Left colon (tissue), 2 donors: ENCODE results near the gene VWCE. TPM values are rescaled to one million over a fixed set of nuclear protein-coding genes. Genes with fewer than 3 reads are reported as not detected.
"Not testable (repeated sequence)": the region's sequence is repeated elsewhere in the genome, so short reads cannot be mapped to it uniquely, and the experiment has no call there.

Source experiments
- ATAC-seq: fragments of 200-7000 bp; cut with Tn5 transposase; one replicate; pipeline ENCODE4 v1.9.1; 2020; ENCODE audit warnings: mild to moderate bottlenecking, moderate library complexity
- DNase-seq, 2 donors: peaks; one replicate each; pipeline ENCODE4 v3.0.0-alpha.2; 2020
- intact Hi-C, 2 donors: fragments of 100-400 bp; cut with DNase I in 1 of 2; cut with micrococcal nuclease in 1 of 2; formaldehyde crosslinking; loops; one replicate each; pipeline versions ENCODE4 v1.11.2 to v1.14.0; 2022; cut with DNase I, micrococcal nuclease
- total RNA-seq, 2 donors: library from RNA; stranded (reverse); fragmentation: NEBNext Ultra II Directional; extraction: Animal tissue kit (Norgen Biotek cat#: 25700); gene quantifications; one replicate each; pipeline ENCODE4 v1.2.1, GENCODE V29; 2021
- donor health status: DM: no; HTN: no; CAD: no.
- donor health status: DM: yes; HTN: yes; CAD: no.

Gene VWCE
- total RNA-seq, 2 donors from 2014 or later: 0.36 to 0.76 TPM

DNA sequence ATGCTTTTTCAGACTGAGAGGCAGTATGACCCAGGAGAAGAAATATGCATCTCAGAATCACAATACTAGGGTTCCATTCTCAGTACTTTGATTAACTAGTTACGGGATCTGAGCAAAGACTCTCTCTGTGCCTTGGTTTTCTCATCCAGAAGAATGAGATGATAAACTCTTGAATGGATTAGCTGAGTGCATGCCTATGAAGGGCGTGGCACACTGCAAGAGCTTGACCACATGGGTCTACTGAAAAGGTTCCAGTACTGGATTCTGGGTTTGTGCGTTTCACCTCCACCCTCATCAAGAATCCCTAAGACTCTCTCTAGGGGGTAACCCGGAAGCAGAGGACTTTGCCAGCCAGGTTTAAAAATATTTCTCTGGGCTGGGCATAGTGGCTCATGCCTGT lies 28.5 kb downstream of the VWCE start:
- intact Hi-C loops: no loop called here
- ATAC-seq (no peak), DNase-seq (no peak)

DNA sequence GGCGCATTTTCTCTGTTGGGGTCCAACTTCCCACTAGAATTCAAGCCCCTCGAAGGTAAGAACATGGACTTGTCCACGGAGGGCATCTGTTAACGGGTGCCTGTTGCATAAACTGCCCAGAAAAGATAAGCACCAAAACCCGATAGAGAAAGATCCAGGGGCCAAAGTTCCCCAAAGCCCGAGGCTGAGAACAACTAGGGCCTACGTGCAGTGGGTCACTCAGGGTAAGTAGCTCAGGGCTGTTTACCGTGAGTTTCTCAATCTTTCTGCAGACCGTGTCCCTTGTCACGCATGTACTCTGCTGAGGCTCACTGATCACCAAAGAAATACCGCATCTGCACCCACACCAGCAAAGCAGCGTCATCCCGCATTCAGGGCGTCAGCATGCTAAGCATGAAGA lies 29.8 kb downstream of the VWCE start:
- DNase-seq (no peak), ATAC-seq (no peak)
- intact Hi-C loops: no loop called here

DNA sequence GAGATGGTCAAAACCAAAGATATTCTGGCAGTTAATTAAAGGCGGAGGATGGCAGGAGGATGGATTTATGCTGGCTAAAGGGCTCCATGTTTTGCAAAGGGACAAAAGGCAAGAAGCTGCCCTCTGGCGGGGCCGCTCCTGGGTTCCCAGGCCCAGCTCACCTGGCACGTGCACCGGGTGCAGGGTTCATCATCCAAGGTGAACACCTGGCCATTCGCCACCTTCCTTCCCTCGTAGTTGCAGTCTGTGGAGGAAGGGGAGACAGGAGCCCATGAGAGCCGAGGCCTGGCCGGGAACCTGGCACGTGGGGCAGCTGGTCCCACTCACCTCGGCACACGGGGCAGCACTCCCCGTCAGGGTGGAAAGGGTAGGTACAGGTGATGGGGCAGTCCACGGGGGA lies 30.3 kb downstream of the VWCE start:
- no peak for ATAC-seq
- no peak for DNase-seq
- intact Hi-C loops: no loop called here

DNA sequence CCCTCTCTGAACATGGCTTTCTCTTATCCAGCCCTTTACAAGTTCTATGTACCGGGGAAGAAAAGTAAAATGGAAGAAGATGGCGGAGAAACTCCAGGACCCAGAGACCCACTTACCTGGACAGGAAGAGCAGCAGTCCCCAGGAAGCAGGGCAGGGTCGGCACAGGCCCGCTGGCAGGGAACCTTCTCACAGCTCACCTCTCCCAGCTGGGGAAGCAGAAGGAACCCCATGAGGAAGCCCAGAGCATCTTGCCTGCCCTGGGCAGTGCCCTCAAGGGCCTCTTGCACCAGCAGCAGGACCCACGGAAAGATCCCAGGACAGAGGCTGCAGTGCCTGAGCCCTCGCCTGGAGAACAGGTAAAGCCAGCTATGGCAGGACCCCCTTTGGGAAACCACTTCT lies 30.7 kb downstream of the VWCE start:
- intact Hi-C loops: no loop called here
- ATAC-seq (no peak), DNase-seq (no peak)

DNA sequence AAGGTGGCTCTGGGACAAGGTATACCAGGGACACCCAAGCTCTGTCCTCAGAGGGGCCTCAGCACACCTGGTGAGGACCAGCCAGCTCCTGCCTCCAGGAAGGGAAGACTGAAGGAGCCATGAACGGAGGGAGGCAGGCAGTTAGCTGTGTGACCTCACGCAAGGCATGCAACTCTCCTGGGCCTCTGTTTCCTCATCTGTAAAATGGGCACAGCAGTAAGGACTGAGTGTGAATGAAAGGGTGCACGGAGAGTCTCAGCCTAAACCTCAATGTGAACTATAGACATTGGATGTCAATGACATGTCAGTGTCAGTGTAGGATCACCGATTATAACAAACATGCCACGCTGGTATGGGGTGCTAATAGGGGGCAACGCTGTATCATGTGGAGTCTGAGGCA lies 35.8 kb downstream of the VWCE start:
- intact Hi-C loops: loop anchor here in 1 of 2 donors (10.0 kb wide), 1 partner anchor 125 kb away; no protein-coding TSS in a partner anchor
- DNase-seq (no peak), ATAC-seq (no peak)

DNA sequence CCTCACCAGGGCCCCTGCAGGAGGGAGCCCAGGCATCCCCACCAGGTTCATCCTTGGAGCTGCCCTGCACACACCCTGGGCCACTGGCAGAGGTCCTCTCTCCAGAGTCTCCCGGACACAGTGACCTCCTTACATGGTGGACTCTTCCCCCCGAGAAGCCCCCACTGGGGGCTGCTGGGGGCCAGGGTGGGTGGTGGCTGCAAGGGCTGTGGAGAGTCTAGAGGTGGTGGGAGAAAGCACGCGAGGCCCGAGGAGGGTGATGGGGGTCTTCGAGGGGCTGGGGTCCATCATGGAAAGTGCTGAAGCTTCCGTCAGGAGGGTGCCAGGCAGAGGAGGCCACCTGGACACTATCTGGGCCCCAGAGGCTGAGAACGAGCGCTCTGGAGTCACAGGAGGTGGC lies 36.6 kb downstream of the VWCE start:
- intact Hi-C loops: loop anchor here in 1 of 2 donors (10.0 kb wide), 1 partner anchor 126 kb away; no protein-coding TSS in a partner anchor
- ATAC-seq (no peak), DNase-seq (no peak)

DNA sequence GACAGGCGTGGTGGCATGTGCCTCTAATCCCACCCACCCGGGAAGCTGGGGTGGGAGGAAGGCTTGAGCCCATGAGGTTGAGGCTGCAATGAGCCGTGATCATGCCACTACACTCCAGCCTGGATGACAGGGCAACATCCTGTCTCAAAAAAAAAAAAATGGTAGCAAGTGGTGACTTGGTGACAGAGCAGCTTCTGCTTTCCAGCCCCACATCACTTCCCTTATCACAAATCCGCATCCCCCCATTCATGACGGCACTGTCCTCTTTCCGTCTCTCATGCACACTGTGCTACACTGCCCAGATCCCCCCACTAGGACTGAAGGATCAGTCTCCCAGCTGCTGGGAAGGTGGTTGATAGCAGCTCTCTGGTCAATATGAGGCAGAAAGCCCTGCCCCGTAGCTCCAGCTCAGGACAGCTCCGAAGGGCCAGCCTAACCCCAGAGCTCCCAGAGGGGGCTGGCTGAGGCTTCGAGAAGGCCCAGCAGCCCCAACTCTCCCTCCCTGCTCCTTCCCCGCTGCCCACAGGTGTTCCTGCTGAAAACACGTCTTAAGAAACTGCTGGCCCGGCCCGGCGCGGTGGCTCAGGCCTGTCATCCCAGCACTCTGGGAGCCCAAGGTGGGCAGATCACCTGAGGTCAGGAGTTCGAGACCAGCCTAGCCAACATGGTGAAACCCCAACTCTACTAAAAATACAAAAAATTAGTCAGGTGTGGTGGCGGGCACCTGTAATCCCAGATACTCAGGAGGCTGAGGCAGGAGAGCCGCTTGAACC lies 38.2 kb downstream of the VWCE start:
- intact Hi-C loops: loop anchor here in 1 of 2 donors (10.0 kb wide), 1 partner anchor 128 kb away; no protein-coding TSS in a partner anchor
- ATAC-seq (no peak), DNase-seq (no peak)

DNA sequence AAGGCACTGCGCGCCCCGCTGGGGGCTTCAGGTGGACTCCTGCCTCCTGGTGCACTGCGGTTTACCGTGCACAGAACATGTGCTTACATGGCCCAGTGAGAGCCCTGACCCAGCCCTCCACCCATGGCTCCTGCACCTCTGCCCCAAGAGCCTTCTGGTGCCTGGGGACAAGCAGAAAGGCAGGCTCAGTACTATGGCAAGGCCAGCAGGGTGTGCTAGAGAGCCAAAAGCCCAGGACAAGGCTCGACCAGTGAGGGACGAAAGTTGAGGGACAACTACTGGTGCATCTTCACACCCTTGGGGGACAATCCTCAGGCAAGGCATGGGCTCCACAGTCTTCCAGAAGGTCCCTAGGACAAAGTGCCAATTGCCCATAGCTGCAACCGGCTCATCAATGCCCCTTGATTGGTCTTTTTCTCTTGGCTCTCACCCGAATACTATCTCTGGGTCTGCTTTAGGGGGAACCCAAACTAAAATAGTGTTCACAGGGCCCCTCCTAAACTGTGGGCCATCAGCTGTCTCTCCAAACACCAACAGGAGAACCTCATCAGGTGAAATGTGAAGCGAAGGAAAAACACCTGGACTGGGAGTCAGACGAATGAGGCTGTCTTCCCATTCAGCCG lies 40.6 kb downstream of the VWCE start:
- intact Hi-C loops: loop anchor here in 1 of 2 donors (10.0 kb wide), 1 partner anchor 130 kb away; no protein-coding TSS in a partner anchor
- ATAC-seq (peak; percentile 95), DNase-seq (peak; percentile 38 to 57)

DNA sequence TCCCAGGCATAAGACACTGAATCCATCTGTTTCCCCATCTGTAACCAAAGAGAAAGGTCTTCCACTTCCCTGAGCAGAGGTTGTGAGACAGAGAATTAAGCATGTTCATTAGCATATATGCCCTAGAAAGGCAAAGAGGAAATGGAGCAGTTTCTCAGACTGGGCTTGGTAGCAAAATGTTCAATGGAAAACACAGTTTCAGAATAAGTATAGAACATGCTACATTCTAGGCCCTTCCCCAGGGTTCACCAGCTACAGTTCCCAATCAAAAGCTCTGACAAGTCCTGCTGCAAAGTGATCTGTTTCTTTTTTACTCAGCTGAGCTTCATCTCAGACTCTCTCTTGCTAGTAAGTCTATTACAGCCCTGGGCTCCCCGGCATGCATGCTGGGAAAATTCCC lies 42.8 kb downstream of the VWCE start:
- intact Hi-C loops: loop anchor here in 1 of 2 donors (10.0 kb wide), 1 partner anchor 132 kb away; no protein-coding TSS in a partner anchor
- not testable (repeated sequence) for DNase-seq, ATAC-seq

DNA sequence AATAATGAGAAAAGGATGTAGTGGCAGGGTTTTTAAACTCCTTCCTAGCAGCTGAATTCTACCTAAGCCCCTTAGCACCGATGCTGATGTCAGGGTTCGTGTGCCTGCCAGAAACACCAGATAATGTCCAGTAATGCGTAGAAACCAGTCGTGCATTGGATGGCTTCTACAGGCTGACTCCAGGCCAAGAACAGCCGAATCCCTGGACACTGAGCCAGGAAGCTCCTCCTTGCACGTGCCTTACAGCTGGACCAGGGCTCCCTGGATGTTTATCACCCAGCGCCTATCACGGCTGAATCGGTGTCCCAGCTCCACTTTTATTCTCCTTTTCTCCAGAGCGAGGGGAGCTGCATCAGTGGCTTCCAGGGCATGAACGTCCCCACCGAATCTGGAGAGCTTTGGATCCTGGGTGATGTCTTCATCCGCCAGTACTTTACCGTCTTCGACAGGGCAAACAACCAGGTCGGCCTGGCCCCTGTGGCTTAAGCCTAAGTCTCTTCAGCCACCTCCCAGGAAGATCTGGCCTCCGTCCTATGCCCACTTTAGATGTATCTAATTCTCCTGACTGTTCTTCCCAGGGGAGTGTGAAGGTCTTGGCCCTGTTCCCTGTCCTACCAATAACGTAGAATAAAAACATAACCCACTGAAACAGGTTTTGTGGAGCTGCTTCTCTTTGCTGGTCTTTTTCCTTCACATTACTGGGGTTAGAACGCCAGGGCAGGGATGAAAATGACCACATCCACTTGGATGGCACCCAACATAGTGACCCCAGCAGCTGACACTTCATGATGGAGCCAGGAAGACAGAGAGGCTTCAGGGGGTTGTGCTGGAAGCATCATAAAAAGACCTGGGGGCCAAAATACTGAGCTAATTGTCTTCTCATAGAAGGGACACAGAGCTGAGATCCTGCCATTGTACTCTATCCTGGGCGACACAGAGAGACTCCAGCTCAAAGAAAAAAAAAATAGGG lies 44.0 kb downstream of the VWCE start:
- intact Hi-C loops: loop anchor here in 1 of 2 donors (10.0 kb wide), 1 partner anchor 134 kb away; no protein-coding TSS in a partner anchor
- DNase-seq, ATAC-seq: not testable (repeated sequence)

DNA sequence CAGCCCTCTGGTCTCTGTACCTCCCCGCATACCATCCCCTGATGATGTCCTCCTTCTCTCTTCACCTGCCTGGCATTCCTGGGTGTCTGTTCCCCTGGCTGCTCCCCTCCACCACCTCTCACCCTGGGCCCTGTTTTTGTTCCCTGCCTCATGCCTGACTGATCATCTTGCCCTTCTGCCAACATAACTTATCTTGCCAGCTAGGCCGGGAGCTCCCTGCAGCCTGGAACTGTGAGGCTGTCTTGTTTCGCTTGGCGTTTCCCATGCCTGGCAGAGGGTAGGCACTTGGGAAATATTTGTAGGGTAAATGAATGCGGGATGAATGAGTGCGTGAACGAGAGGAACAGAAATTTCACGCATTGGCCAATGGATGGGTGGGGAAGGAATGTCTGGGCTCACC lies 45.9 kb downstream of the VWCE start:
- DNase-seq, intact Hi-C loops, ATAC-seq: not testable (repeated sequence)

DNA sequence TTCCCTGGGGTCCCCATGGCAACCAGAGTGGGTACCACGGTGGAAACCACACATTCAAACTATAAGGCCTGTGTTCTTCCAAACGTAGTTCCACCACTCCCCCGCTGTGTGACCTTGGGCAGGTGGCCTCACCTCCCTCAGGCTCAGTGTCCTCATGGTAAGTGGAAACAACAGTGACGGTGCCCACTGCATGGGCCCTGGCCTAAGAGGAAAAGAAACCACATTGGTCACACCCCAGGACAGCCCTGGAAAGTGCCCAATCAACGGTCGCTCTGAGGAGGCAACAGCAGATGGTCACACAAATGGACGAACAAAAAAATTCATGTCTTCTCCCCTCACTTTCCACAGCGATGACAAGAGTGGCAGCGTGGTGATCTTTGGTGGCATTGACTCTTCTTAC lies 47.0 kb downstream of the VWCE start:
- ATAC-seq, DNase-seq, intact Hi-C loops: not testable (repeated sequence)

DNA sequence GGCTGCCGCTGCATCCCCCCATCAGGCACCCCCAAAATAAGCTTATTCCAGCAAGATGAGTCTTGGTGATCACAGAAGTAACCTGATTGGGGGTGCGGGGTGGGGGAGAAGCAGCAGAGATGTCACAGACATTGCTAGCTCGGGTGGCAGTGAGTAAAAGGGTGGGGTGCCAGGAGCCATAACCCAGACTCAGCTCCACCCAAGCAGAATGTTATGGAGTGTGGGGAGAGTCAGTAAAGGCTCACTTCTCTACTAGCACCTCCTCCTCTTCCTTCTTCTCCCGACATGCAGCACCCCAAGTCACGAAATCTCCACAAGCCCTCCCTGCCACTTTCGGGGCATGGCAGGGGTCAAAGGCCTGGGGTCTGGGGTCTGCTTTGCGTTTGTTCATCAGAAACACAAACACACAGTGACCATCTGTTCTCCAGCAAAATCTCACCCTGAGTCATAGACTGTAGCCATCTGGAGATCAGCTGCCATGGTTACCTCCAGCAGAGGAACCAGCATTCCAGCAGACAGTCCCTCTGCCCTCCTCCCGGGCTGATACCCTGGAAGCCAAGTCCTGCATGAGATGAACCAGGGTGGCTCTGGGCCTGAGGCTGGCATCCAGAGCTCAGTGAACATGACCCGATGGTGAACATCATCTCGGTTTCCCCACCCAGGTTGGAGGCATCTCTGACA lies 49.7 kb downstream of the VWCE start:
- intact Hi-C loops, DNase-seq, ATAC-seq: not testable (repeated sequence)

DNA sequence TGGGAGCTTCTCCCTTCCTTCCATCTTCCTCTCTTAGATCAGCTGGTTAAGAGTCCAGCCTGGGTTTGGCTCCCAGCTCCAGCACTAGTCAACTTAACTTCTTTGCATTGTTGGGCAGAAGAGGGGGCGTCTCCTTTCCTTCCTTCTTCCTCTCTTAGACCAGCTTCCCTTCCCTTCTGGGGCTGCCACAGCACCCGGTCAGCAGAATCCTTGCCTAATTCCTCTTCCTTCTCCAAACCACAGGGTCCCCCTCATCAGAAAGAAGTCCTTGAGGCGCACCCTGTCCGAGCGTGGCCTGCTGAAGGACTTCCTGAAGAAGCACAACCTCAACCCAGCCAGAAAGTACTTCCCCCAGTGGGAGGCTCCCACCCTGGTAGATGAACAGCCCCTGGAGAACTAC lies 53.6 kb downstream of the VWCE start:
- DNase-seq, intact Hi-C loops, ATAC-seq: not testable (repeated sequence)

DNA sequence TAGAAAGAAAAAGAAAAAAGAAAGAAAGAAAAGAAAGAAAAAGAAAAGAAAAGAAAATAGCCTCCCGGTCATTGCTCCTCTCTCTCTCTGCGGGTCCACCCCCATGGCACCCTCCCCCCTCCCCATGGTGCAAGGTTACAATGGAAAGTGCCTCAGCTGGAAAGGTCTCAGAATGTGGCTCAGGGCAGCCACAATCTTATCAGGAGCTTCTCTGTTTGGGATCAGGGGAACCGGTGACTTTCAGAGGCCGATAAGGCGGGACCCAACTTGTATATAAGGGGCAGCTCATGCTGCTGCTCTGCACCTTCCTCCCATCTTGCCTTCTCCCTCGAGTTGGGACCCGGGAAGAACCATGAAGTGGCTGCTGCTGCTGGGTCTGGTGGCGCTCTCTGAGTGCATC lies 54.2 kb downstream of the VWCE start, which contains the start of gene PGA5:
Gene PGA5 (plus strand): TSS at position 301 of the 400 bp plus-strand sequence. CDS start 52 bp downstream, at position 353.
- ATAC-seq, intact Hi-C loops, DNase-seq: not testable (repeated sequence)

DNA sequence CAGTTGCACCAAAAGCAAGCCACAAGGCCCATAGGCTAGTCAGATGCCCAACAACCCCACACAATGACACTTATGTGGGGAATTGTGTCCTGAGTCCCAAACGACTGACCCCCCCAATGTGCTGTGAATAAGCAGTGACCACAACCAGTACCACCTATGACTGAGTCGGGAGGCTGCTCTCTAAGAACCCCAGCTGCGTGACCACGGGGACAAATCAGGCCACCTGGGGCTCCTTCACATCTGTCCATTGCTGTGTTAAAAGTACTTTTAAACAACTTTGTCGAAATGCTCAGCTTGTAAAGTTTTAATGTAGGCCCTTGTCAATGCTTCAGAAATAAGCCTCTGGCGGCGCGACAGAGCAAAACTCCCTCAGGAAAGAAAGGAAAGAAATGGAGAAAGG lies 54.8 kb downstream of the VWCE start:
- ATAC-seq, intact Hi-C loops, DNase-seq: not testable (repeated sequence)

DNA sequence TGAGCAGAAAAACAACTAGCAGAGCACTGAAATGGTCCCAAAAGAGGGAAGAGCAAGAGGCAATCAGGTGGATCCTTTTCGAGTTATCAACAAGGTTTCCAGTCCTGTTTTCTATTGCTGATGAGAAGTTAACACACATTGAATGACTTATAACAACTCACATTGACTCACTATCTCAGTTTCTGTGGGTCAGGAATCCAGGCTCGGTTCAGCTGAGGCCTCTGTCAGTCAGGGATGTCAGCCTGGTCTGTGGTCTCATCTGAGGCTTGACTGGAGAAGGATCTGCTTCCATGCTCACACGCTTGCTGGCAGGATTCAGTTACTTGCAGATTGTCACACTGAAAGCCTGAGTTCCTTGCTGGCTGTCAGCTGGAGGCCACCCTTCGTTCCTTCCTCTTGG lies 58.0 kb downstream of the VWCE start:
- DNase-seq, intact Hi-C loops, ATAC-seq: not testable (repeated sequence)

DNA sequence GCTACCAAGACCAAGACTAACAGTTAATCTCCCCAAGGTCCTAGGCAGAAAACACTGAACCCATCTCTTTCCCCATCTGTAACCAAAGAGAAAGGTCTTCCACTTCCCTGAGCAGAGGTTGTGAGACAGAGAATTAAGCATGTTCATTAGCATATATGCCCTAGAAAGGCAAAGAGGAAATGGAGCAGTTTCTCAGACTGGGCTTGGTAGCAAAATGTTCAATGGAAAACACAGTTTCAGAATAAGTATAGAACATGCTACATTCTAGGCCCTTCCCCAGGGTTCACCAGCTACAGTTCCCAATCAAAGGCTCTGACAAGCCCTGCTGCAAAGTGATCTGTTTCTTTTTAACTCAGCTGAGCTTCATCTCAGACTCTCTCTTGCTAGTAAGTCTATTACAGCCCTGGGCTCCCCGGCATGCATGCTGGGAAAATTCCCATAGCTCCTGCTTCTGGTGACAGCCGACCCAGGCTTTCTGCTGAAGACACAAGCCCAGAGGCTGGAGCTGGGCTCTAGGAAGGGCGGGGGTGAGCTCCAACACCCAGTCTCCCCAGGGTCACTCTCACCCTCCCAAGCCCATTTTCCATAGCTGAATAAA lies 62.5 kb downstream of the VWCE start:
- DNase-seq, ATAC-seq: not testable (repeated sequence)

More for the DNA sequence above, 62.5 kb downstream of the VWCE start:
- intact Hi-C loops: not testable (repeated sequence)
